ENCODE measurements around the gene ZNF654. TPM values are rescaled to one million over a fixed set of nuclear protein-coding genes. Genes with fewer than 3 reads are reported as not detected.

The ZNF654 gene
- total and polyA plus RNA-seq, 2 of the 13 experiments (the other 11 are each of a cell fraction or from before 2014, with no cell fraction given), result 1.8 to 4.1 TPM

DNA sequence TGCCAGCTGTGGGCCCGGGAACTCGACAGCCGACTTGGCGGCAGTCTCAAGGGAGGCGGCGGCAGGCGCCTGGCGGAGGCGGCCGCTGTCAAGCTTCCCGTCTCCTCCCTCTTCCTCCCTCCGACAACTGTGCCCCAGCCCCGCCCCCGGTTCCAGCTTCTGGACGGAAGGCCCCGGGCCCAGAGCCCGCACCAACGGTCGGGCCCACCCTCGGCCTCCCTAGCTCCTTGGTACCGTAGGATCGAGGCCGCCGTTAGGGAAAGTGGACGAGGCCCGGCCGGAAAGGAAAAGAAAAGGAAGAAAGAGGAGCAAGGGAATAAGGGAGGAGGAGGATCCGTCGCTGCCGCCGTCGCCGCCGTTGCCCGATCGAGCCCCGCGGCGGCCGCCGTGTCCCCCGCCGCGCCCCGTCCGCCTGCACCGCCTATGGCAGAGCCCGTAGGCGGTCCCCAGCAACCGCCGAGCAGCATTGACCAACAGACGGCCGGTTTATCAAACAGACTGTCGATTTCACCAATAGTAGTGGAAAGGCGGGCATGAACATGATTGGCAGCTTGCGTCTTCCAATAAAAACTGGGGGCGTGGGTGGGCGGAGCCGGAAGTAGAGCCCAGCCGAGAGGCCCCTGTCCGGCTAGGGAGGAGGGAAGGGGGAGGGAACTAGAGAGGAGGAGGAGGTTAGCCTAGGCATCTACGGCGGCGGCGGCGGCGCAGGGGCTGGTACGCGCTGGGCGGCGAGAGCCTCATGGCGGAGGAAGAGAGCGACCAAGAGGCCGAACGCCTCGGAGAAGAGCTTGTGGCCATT, at the start of gene ZNF654, which contains the start of gene CGGBP1 (continued):
- no peak for TF ChIP-seq KDM1A (CRISPR knock-in tag; IDR thresholded peaks at IDR 0.05)
- TF ChIP-seq EZH2 (conservative IDR thresholded peaks at IDR 0.05; ENCODE audit: low read depth, low read length), result no peak
- peak; percentile 8; the same call in 1 of the 2 replicates for TF ChIP-seq NR2F2 (IDR thresholded peaks at IDR 0.05; ENCODE audit: borderline replicate concordance, low read depth)
- 0 out of 2 replicates have a peak, but pooled peaks have one; percentile 6 for TF ChIP-seq ZNF281 (CRISPR knock-in tag; IDR thresholded peaks at IDR 0.05; ENCODE audit: borderline replicate concordance)
- TF ChIP-seq ZFP37 (CRISPR knock-in tag; IDR thresholded peaks at IDR 0.05; ENCODE audit: borderline replicate concordance), result 0 out of 2 replicates have a peak, but pooled peaks have one; percentile 43
- TF ChIP-seq ISX (CRISPR knock-in tag; conservative IDR thresholded peaks at IDR 0.05), result no peak
- TF ChIP-seq, protein P1, sequence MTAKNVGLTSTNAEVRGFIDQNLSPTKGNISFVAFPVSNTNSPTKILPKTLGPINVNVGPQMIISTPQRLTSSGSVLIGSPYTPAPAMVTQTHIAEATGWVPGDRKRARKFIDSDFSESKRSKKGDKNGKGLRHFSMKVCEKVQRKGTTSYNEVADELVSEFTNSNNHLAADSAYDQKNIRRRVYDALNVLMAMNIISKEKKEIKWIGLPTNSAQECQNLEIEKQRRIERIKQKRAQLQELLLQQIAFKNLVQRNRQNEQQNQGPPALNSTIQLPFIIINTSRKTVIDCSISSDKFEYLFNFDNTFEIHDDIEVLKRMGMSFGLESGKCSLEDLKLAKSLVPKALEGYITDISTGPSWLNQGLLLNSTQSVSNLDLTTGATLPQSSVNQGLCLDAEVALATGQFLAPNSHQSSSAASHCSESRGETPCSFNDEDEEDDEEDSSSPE (CRISPR knock-in tag; IDR thresholded peaks at IDR 0.05), result peak; percentile 25; the same call in 1 of the 2 replicates
- no peak for TF ChIP-seq PAWR (CRISPR knock-in tag; IDR thresholded peaks at IDR 0.05; ENCODE audit: borderline replicate concordance)
- peak; percentile 55 to 65; a peak in 3 of 4 replicates for TF ChIP-seq HMGXB4 (CRISPR knock-in tag; IDR thresholded peaks at IDR 0.05; ENCODE audit: borderline replicate concordance in 1 of 2, low read depth in 1 of 2)
- TF ChIP-seq FOXC1 (CRISPR knock-in tag; IDR thresholded peaks at IDR 0.05; ENCODE audit: borderline replicate concordance), result peak; percentile 65; the same call in 1 of the 2 replicates
- peak; percentile 27; the same call in 1 of the 2 replicates for TF ChIP-seq NRL (CRISPR knock-in tag; IDR thresholded peaks at IDR 0.05; ENCODE audit: borderline replicate concordance)
- no peak for TF ChIP-seq TOE1 (CRISPR knock-in tag; IDR thresholded peaks at IDR 0.05)
- TF ChIP-seq MTA1 (CRISPR knock-in tag; IDR thresholded peaks at IDR 0.05; ENCODE audit: borderline replicate concordance), result no peak
- no peak for TF ChIP-seq RBM22 (optimal IDR thresholded peaks at IDR 0.05; ENCODE audit: low read length)
- no peak for TF ChIP-seq BCL6 (CRISPR knock-in tag; IDR thresholded peaks at IDR 0.05)
- TF ChIP-seq ZNF572 (CRISPR knock-in tag; IDR thresholded peaks at IDR 0.05), result no peak
- TF ChIP-seq GLMP (CRISPR knock-in tag; IDR thresholded peaks at IDR 0.05; ENCODE audit: borderline replicate concordance), result no peak
- TF ChIP-seq, protein P2, sequence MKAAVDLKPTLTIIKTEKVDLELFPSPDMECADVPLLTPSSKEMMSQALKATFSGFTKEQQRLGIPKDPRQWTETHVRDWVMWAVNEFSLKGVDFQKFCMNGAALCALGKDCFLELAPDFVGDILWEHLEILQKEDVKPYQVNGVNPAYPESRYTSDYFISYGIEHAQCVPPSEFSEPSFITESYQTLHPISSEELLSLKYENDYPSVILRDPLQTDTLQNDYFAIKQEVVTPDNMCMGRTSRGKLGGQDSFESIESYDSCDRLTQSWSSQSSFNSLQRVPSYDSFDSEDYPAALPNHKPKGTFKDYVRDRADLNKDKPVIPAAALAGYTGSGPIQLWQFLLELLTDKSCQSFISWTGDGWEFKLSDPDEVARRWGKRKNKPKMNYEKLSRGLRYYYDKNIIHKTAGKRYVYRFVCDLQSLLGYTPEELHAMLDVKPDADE (CRISPR knock-in tag; IDR thresholded peaks at IDR 0.05), result peak; percentile 63; the same call in 1 of the 2 replicates

Measured in HepG2 (cell line).